GM12878 (cell line): ENCODE results near the gene MSH5.

Source experiments
- CBX5 ChIP-seq: sonication (generic); IDR thresholded peaks from 2 replicates; pipeline ENCODE4 v1.6.1; 2016; ENCODE audit warnings: low read depth, moderate library complexity, mild to moderate bottlenecking, inconsistent platforms
- CHD4 ChIP-seq: fragments of 200-600 bp; sonication (generic); IDR thresholded peaks from 2 replicates; pipeline ENCODE4 v1.6.1; 2016; ENCODE audit warnings: mild to moderate bottlenecking
- EP300 ChIP-seq, 2 experiments: fragments of 150-350 bp in 1 of 2; IDR thresholded peaks; 2 replicates each; pipeline ENCODE4 v1.6.1; 2011 to 2012; ENCODE audit warnings: low read depth in 2 of 2, low read length in 2 of 2, borderline replicate concordance in 1 of 2, improper control_type of control experiment in 1 of 2, inconsistent platforms in 1 of 2; ENCODE audit not compliant: control insufficient read depth in 1 of 2
- FOXM1 ChIP-seq: IDR thresholded peaks from 2 replicates; pipeline ENCODE4 v1.6.1; 2012; ENCODE audit warnings: low read depth, mild to moderate bottlenecking, inconsistent platforms, low read length, moderate library complexity
- JUND ChIP-seq: IDR thresholded peaks from 2 replicates; pipeline ENCODE4 v1.6.1; 2012; ENCODE audit warnings: low read depth, mild to moderate bottlenecking, low read length, improper control_type of control experiment, moderate library complexity
- POLR2A ChIP-seq: IDR thresholded peaks from 2 replicates; pipeline ENCODE4 v1.6.1; 2011; ENCODE audit warnings: low read depth, mild to moderate bottlenecking, low read length
- STAT3 ChIP-seq: IDR thresholded peaks from 2 replicates; pipeline ENCODE4 v1.6.1; 2011; ENCODE audit warnings: low read depth, low read length, improper control_type of control experiment
- TBL1XR1 ChIP-seq: IDR thresholded peaks from 2 replicates; pipeline ENCODE4 v1.6.1; 2012; ENCODE audit warnings: low read depth, low read length, improper control_type of control experiment
- TCF12 ChIP-seq: IDR thresholded peaks from 2 replicates; pipeline ENCODE4 v1.6.1; 2011; ENCODE audit warnings: low read depth, mild to moderate bottlenecking, low read length
- USF1 ChIP-seq: IDR thresholded peaks from 2 replicates; pipeline ENCODE4 v1.6.1; 2011; ENCODE audit warnings: borderline replicate concordance, low read depth, mild to moderate bottlenecking, moderate library complexity, mixed read lengths, low read length; ENCODE audit not compliant: insufficient read depth; ENCODE audit errors: extremely low read length
- ZNF274 ChIP-seq: IDR thresholded peaks from one replicate; pipeline ENCODE4 v1.8.0; 2011; ENCODE audit not compliant: insufficient read length, insufficient read depth
- ZZZ3 ChIP-seq: IDR thresholded peaks from 2 replicates; pipeline ENCODE4 v1.6.1; 2011; ENCODE audit warnings: low read depth; ENCODE audit not compliant: control insufficient read depth, insufficient read length
- TF ChIP-seq, protein P1 (sequence below), 3 experiments: IDR thresholded peaks in 2 of 3; conservative IDR thresholded peaks in 1 of 3; 2 replicates each; pipeline ENCODE4 v1.5.1; 2011; ENCODE audit warnings: low read depth in 3 of 3, low read length in 3 of 3, mild to moderate bottlenecking in 3 of 3, control low read depth in 2 of 3, moderate library complexity in 2 of 3, inconsistent platforms in 1 of 3, mixed read lengths in 1 of 3; ENCODE audit not compliant: control insufficient read depth in 2 of 3, insufficient read depth in 1 of 3; ENCODE audit errors: extremely low read depth in 1 of 3
- TF ChIP-seq, protein P2 (sequence below): IDR thresholded peaks from 2 replicates; pipeline ENCODE4 v1.6.1; 2012; ENCODE audit warnings: low read depth, low read length, improper control_type of control experiment

GRCh38 chr6:31729979-31730630 lies 9.7 kb upstream of the MSH5 start:
- TF ChIP-seq TCF12, result no peak
- TF ChIP-seq EP300 (IDR thresholded peaks at IDR 0.05; ENCODE audit: borderline replicate concordance in 1 of 2, control insufficient read depth in 1 of 2, low read depth in 2 of 2, low read length in 2 of 2), result no peak
- TF ChIP-seq, protein P1, sequence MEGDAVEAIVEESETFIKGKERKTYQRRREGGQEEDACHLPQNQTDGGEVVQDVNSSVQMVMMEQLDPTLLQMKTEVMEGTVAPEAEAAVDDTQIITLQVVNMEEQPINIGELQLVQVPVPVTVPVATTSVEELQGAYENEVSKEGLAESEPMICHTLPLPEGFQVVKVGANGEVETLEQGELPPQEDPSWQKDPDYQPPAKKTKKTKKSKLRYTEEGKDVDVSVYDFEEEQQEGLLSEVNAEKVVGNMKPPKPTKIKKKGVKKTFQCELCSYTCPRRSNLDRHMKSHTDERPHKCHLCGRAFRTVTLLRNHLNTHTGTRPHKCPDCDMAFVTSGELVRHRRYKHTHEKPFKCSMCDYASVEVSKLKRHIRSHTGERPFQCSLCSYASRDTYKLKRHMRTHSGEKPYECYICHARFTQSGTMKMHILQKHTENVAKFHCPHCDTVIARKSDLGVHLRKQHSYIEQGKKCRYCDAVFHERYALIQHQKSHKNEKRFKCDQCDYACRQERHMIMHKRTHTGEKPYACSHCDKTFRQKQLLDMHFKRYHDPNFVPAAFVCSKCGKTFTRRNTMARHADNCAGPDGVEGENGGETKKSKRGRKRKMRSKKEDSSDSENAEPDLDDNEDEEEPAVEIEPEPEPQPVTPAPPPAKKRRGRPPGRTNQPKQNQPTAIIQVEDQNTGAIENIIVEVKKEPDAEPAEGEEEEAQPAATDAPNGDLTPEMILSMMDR (IDR thresholded peaks at IDR 0.05 in 2 of 3, conservative IDR thresholded peaks at IDR 0.05 in 1 of 3; ENCODE audit: control insufficient read depth in 2 of 3, extremely low read depth in 1 of 3, insufficient read depth in 1 of 3, low read depth in 3 of 3, low read length in 3 of 3), result 0 out of 6 replicates have a peak, but pooled peaks of 1 of the 3 experiments have one; percentile 9
- no peak for TF ChIP-seq JUND
- TF ChIP-seq CHD4, result no peak
- TF ChIP-seq CBX5, result no peak
- TF ChIP-seq, protein P2, sequence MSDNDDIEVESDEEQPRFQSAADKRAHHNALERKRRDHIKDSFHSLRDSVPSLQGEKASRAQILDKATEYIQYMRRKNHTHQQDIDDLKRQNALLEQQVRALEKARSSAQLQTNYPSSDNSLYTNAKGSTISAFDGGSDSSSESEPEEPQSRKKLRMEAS, result no peak
- no peak for TF ChIP-seq ZZZ3
- TF ChIP-seq ZNF274, result no peak
- no peak for TF ChIP-seq STAT3
- no peak for TF ChIP-seq FOXM1
- no peak for TF ChIP-seq USF1
- no peak for TF ChIP-seq TBL1XR1
- TF ChIP-seq POLR2A, result peak; percentile 57
